Measurements from ENCODE around the gene PGM5.

DNA sequence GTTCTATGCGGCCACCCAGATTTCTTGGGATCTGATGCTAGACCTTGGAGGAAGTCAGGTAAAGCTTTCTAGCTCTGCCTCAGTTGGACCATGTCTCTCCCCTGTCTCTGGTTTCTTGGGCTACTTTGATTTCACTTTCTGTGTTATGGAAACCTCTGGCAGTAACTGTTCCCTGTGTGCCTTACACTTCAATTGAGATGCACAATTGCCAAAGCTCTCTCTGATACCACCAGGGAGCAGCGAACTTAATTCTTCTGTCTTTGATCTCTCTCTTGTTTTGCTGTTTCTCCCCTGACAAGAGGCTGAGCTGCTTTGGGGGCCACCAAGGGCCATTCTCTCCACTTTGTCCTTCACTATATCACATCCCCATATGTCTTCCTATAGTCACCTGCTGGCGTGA, 61.4 kb downstream of the PGM5 start:
- TF ChIP-seq, protein P1, sequence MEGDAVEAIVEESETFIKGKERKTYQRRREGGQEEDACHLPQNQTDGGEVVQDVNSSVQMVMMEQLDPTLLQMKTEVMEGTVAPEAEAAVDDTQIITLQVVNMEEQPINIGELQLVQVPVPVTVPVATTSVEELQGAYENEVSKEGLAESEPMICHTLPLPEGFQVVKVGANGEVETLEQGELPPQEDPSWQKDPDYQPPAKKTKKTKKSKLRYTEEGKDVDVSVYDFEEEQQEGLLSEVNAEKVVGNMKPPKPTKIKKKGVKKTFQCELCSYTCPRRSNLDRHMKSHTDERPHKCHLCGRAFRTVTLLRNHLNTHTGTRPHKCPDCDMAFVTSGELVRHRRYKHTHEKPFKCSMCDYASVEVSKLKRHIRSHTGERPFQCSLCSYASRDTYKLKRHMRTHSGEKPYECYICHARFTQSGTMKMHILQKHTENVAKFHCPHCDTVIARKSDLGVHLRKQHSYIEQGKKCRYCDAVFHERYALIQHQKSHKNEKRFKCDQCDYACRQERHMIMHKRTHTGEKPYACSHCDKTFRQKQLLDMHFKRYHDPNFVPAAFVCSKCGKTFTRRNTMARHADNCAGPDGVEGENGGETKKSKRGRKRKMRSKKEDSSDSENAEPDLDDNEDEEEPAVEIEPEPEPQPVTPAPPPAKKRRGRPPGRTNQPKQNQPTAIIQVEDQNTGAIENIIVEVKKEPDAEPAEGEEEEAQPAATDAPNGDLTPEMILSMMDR (conservative IDR thresholded peaks at IDR 0.05; ENCODE audit: low read depth, low read length) = no peak
- TF ChIP-seq EZH2 (IDR thresholded peaks at IDR 0.05; ENCODE audit: low read length, unreplicated experiment) (no peak), EZH2phosphoT487 (IDR thresholded peaks at IDR 0.05; ENCODE audit: borderline replicate concordance, low read length) (no peak)

All from PC-3 (cell line).